Motor neuron (in vitro differentiated cells): ENCODE results near the gene HSPBAP1. TPM values are rescaled to one million over a fixed set of nuclear protein-coding genes. Genes with fewer than 3 reads are reported as not detected.

ENCODE experiments used
- total RNA-seq, 8 experiments: library from RNA; unstranded; fragments of 300-600 nt; gene quantifications; 2 replicates each; pipeline versions ENCODE4 v1.2.3 to v1.2.4, GENCODE V29; 2022

HSPBAP1 gene
- total RNA-seq, 8 experiments from 2014 or later: 4.3 to 37.5 (median 7.2) TPM

Other genes starting within 250 kb of the HSPBAP1 start
- 100 to 1,000 TPM in 1 of 8 experiments, 10 to 100 TPM in 3, 1 to 10 TPM in 2, under 1 TPM in 2; 0.33 to 139 (median 9.8) TPM for gene PARP9, start 229.5 kb downstream of the HSPBAP1 start, total RNA-seq
- 10 to 100 TPM in 4 of 8 experiments, 1 to 10 TPM in 1, under 1 TPM in 3; 0.11 to 51.3 (median 7.2) TPM for gene DTX3L, start 229.5 kb downstream of the HSPBAP1 start, total RNA-seq
- gene PARP15, start 216.2 kb downstream of the HSPBAP1 start, total RNA-seq: 1 to 10 TPM in 1 of 8 experiments, under 1 TPM in 6, not detected in 1; 0.04 to 2.2 (median 0.28) TPM
- 10 to 100 TPM in 4 of 8 experiments, 1 to 10 TPM in 2, under 1 TPM in 2; 0.49 to 75.3 (median 18.3) TPM for gene PARP14, start 113.0 kb downstream of the HSPBAP1 start, total RNA-seq
- gene SLC49A4, start 1.2 kb upstream of the HSPBAP1 start, total RNA-seq: 10 to 100 TPM in 4 of 8 experiments, 1 to 10 TPM in 4; 5.9 to 20.0 (median 10.3) TPM
- 10 to 100 TPM in 5 of 8 experiments, 1 to 10 TPM in 2, under 1 TPM in 1; 0.38 to 34.5 (median 21.4) TPM for gene SEMA5B, start 233.9 kb upstream of the HSPBAP1 start, total RNA-seq